ENCODE data around the gene ZNF438.
"Not testable (repeated sequence)": the region's sequence is repeated elsewhere in the genome, so short reads cannot be mapped to it uniquely, and the experiment has no call there.

The ZNF438 gene, protein sequence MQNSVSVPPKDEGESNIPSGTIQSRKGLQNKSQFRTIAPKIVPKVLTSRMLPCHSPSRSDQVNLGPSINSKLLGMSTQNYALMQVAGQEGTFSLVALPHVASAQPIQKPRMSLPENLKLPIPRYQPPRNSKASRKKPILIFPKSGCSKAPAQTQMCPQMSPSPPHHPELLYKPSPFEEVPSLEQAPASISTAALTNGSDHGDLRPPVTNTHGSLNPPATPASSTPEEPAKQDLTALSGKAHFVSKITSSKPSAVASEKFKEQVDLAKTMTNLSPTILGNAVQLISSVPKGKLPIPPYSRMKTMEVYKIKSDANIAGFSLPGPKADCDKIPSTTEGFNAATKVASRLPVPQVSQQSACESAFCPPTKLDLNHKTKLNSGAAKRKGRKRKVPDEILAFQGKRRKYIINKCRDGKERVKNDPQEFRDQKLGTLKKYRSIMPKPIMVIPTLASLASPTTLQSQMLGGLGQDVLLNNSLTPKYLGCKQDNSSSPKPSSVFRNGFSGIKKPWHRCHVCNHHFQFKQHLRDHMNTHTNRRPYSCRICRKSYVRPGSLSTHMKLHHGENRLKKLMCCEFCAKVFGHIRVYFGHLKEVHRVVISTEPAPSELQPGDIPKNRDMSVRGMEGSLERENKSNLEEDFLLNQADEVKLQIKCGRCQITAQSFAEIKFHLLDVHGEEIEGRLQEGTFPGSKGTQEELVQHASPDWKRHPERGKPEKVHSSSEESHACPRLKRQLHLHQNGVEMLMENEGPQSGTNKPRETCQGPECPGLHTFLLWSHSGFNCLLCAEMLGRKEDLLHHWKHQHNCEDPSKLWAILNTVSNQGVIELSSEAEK

GRCh38 chr10:31031558-31032257, at the start of gene ZNF438:
TSS of gene ZNF438 (minus strand) at chr10:31031865. CDS start at chr10:30877034, 154,831 bp downstream.
- peak; percentile 96 for DNase-seq

GRCh38 chr10:31076610-31076988, 44.9 kb upstream of the ZNF438 start:
- DNase-seq, result no peak

GRCh38 chr10:31075881-31076609, 44.4 kb upstream of the ZNF438 start:
- no peak for DNase-seq

GRCh38 chr10:31075434-31075833, 43.8 kb upstream of the ZNF438 start:
- no peak for DNase-seq

- DNase-seq, result no peak
Measured at GRCh38 chr10:31074722-31075086, 43.0 kb upstream of the ZNF438 start.

DNA sequence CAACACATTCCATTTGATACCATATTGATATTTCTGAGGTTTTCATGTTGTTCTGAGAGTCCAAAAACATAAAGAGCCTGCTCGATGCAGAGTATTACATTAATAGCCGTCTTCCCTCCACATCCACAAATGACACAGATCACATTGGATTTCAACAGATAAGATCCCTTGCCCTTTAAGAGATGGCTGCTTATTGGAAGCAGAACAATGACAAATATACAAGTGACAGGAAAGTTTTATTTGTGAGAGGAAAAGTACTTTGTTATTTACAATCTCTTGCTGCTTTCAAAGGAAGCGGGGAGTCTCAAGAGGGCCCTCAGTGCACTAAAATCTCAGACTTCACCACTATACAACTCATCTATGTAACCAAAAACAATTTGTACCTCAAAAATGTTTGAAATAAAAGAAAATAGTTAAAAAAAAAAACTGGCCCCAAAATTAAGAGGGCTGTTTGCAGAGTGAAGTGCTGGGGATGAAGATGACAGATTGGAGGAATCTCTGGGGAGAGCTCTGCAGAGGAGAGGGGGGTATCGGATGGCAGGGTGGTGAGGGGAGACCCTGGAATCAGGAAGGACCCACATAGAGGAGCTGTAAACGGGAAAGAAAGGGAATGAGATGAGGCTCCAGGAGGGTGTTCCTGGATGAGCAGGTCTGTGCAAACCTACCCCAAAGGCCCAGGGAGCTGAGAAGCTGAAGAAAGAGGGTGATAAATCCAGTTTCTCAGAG, 42.5 kb upstream of the ZNF438 start:
- no peak for DNase-seq

GRCh38 chr10:31073211-31073610, 41.5 kb upstream of the ZNF438 start:
- DNase-seq, result no peak

GRCh38 chr10:31072451-31072850, 40.8 kb upstream of the ZNF438 start:
- DNase-seq, result no peak

DNA sequence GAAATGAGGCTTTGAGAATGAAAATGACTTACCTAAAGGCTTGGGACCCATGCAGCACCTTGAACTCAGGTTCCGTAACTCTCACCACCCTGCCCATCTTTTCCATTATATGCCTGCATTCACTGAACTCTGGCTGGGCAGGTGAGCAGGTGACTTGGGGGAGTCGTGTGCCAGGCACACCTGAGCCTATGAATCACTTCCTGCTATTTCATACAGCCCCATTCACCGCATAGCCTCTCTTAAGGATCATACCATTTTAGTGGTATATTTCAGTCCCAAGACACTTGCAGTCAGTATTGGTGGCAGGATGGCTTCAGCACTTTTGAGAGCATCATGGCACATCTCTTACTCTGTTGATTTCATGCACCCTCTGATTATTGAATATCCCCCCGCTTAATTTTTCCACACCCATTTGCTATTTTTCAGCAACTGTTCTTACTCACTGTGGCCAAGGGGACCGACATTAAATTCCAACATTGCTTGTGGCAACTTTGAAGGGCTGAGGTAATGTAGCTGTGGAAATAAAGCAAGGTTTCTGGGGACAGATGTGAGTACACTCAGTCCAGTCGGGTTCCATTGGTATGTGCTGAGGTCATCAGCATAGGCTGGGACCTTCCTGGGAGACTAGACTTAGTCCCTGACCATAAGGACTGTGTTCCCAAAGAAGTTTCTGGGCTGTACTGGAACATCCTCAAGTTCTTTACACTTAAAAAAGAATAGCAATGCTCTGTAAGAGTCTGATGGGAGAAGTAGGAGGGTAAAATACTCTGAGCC, 39.8 kb upstream of the ZNF438 start:
- DNase-seq, result no peak

GRCh38 chr10:31070691-31071090, 39.0 kb upstream of the ZNF438 start:
- DNase-seq, result no peak

DNA sequence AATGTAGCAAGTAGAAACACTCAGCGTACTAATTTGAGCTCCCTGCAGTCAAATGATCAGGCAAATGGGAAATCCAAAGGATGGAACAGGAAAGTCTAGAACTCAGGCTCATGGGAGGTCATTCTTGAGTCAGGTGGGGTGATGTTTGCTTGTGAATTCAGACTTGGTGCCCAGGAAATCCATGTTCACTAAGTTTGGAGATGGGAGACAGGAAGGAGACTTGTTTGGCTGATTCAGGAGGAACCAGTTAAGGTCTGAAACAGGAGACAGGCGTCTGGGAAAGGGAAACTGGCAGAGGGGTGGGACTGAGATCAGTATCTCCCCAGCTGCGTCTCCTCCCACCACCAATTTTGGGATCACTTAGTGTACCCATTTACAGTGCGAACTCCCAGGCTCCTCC, 38.4 kb upstream of the ZNF438 start:
- DNase-seq, result no peak

GRCh38 chr10:31069411-31069810, 37.7 kb upstream of the ZNF438 start:
- no peak for DNase-seq

GRCh38 chr10:31064348-31064747, 32.7 kb upstream of the ZNF438 start:
- no peak for DNase-seq

GRCh38 chr10:31063841-31064240, 32.2 kb upstream of the ZNF438 start:
- DNase-seq, result no peak

DNA sequence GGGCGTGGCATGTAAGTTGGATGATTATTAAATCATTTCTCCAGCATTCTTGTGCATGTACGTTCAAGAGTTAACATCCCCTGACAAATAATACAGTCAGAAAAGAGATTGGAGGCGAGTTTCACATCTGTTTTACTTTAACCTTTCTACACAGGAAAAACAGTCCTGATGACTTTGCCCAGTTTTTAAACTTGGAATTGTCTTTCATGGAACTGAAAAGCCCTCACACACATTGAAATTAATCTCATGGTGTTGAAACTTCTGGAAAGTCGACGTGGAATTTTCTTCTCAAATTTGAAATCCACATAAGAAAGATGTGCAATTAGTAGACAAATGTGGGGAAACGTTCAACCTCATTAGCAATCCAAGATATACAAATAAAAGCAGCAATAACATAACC, 31.2 kb upstream of the ZNF438 start:
- no peak for DNase-seq

GRCh38 chr10:31061941-31062340, 30.3 kb upstream of the ZNF438 start:
- DNase-seq, result no peak

GRCh38 chr10:31058795-31059703, 27.4 kb upstream of the ZNF438 start:
- DNase-seq, result no peak

- DNase-seq, result not testable (repeated sequence)
Measured at GRCh38 chr10:31056678-31057077, 25.0 kb upstream of the ZNF438 start.

- DNase-seq, result no peak
Measured at GRCh38 chr10:31055573-31056251, 24.0 kb upstream of the ZNF438 start.

DNA sequence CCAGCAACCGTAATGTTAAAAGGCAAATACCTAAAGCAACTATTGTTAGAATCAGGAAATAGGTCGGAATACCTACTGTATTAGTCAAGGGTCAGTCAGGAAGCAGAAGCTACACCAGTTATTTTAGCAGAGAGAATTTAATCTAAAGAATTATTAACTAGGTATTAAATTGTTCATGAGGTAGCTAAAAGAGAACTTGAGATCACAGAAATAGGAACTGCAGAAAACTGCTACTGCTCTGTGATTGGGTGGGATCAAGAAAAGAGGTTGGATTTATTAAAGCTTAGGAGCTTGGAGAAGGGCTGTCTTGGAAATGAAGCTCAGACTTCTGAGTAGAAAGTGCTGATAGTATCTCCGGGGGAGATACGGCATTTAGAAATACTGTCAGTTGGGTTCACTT, 20.0 kb upstream of the ZNF438 start:
- no peak for DNase-seq

Data from GDM1 (cell line).